ENCODE measurements around the gene SLAMF6. TPM values are rescaled to one million over a fixed set of nuclear protein-coding genes. Genes with fewer than 3 reads are reported as not detected.
A peak's percentile ranks its signal among the peaks of the same experiment; 100 is the strongest.

The SLAMF6 gene
- total and polyA plus RNA-seq, 10 of the 15 experiments (the other 5 are each of a cell fraction or from before 2014, with no cell fraction given): 20.5 to 89.6 (median 36.5) TPM

DNA sequence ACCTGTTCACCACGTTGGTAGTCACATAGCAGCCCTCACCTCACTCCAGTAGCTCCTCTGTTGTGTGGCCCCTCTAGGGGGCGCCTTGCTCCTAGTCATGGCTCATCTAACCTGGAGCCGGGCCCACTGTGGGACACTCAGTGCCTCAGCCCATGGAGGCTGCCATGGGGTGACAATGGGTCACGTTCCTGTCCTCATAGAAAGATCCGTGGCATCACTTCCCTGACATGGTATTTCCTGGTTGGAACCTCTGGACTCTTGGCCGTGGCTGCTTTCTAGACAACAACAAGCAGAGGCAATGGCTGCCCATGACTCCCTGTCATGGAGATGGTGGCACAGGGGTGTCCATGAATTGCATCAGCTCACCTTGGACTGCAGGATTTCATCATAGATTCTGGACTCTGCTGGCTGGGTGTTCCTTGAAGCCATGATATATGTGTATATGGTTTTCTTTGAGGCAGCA is 27.5 kb upstream of the SLAMF6 start:
- CTCF ChIA-PET: interaction anchor here (0.9 to 19.8 kb wide), 12 partner anchors 10 to 125 kb away, joined by 3 to 355 read pairs (median 3); partner anchors contain the start of gene CD84
- H3K9ac ChIP-seq (ENCODE audit: control insufficient read depth, insufficient read depth, low read length): no peak overlapping the region
- DNase-seq (ENCODE audit: low read depth, low spot score) (no peak), ATAC-seq (peak; percentile 14; the same call in 1 of the 3 replicates), FAIRE-seq (no peak)
- H3K4me1 ChIP-seq (ENCODE audit: control insufficient read depth, insufficient read depth, low read length): peaks cover 58% of the 10 kb centered on the region
- POLR2A ChIA-PET: interaction anchor here (1.2 to 5.1 kb wide), 6 partner anchors 9 to 121 kb away, joined by 3 to 76 read pairs (median 21); partner anchors contain the start of gene CD84
- peaks cover 2 to 21% of the 10 kb centered on the region in 2 experiments; a peak in 2 of 4 replicates for H3K36me3 ChIP-seq (ENCODE audit: control insufficient read depth in 2 of 2, insufficient read depth in 2 of 2, low read length in 1 of 2)
- WGBS (ENCODE audit: insufficient coverage, insufficient replicate concordance, low lambda C conversion rate, missing lambda C conversion rate): 74% methylated on average over 6 of the region's 6 CpGs
- no TSS peak for BruUV-seq (replicated peaks)
- H3K4me2 ChIP-seq (ENCODE audit: control insufficient read depth, insufficient read depth): no peak overlapping the region
- intact Hi-C loops (cut with micrococcal nuclease; ENCODE audit: unreplicated experiment) (no loop called here), in situ Hi-C loops (cut with MboI) (no loop called here)
- no peaks in the 10 kb centered on the region for H4K20me1 ChIP-seq (ENCODE audit: control insufficient read depth, insufficient read depth)
- 0 out of 3 replicates have a peak, but pooled peaks cover 1% of the 10 kb centered on the region for H3K9me3 ChIP-seq (replicated peaks; ENCODE audit: control insufficient read depth, insufficient read depth, low read length)
- SMC1A ChIA-PET (ENCODE audit: uncharacterized antibody, unreplicated experiment): interaction anchor here (0.7 to 23.5 kb wide), 8 partner anchors 11 to 125 kb away, joined by 3 to 735 read pairs (median 39); partner anchors contain the start of genes CD84 and SLAMF6
- H3K4me3 ChIP-seq: no peak overlapping the region
- H3K27me3 ChIP-seq (replicated peaks in 1 of 2; ENCODE audit: control insufficient read depth in 2 of 2, insufficient read depth in 2 of 2, low read length in 1 of 2): no peaks in the 10 kb centered on the region
- RAD21 ChIA-PET (ENCODE audit: unreplicated experiment): interaction anchor here (1.0 to 17.2 kb wide), 13 partner anchors 10 to 120 kb away, joined by 3 to 292 read pairs (median 21); partner anchors contain the start of genes CD84 and SLAMF1
- no peaks in the 10 kb centered on the region for H3K79me2 ChIP-seq (ENCODE audit: control insufficient read depth, insufficient read depth, low read length)
- H2AFZ ChIP-seq (ENCODE audit: control insufficient read depth, low read depth, low read length): no peak overlapping the region; the same call in 1 of the 2 replicates
- H3K27ac ChIP-seq (ENCODE audit: control insufficient read depth, insufficient read depth): peak overlapping the region; percentile 98
- TF ChIP-seq POU2F2 (IDR thresholded peaks at IDR 0.05; ENCODE audit: borderline replicate concordance, low read depth, low read length) (no peak), CHD4 (IDR thresholded peaks at IDR 0.05) (no peak), RCOR1 (conservative IDR thresholded peaks at IDR 0.05; ENCODE audit: low read depth, low read length) (no peak), CEBPZ (IDR thresholded peaks at IDR 0.05; ENCODE audit: low read depth, low read length) (no peak), RFX5 (IDR thresholded peaks at IDR 0.05; ENCODE audit: low read depth, low read length) (no peak), TARDBP (IDR thresholded peaks at IDR 0.05; ENCODE audit: borderline replicate concordance) (no peak), ZSCAN29 (IDR thresholded peaks at IDR 0.05) (no peak), NR2C2 (IDR thresholded peaks at IDR 0.05; ENCODE audit: borderline replicate concordance, control insufficient read depth, insufficient read length, low read depth) (no peak), STAT1 (conservative IDR thresholded peaks at IDR 0.05) (no peak), HSF1 (IDR thresholded peaks at IDR 0.05; ENCODE audit: low read depth, low read length) (no peak), NBN (IDR thresholded peaks at IDR 0.05) (no peak), SP1 (IDR thresholded peaks at IDR 0.05; ENCODE audit: low read depth, low read length) (no peak), USF1 (IDR thresholded peaks at IDR 0.05; ENCODE audit: borderline replicate concordance, extremely low read length, insufficient read depth, low read depth, low read length) (no peak), POLR2AphosphoS2 (IDR thresholded peaks at IDR 0.05; ENCODE audit: low read depth, low read length) (no peak)
- TF ChIP-seq, protein P1, sequence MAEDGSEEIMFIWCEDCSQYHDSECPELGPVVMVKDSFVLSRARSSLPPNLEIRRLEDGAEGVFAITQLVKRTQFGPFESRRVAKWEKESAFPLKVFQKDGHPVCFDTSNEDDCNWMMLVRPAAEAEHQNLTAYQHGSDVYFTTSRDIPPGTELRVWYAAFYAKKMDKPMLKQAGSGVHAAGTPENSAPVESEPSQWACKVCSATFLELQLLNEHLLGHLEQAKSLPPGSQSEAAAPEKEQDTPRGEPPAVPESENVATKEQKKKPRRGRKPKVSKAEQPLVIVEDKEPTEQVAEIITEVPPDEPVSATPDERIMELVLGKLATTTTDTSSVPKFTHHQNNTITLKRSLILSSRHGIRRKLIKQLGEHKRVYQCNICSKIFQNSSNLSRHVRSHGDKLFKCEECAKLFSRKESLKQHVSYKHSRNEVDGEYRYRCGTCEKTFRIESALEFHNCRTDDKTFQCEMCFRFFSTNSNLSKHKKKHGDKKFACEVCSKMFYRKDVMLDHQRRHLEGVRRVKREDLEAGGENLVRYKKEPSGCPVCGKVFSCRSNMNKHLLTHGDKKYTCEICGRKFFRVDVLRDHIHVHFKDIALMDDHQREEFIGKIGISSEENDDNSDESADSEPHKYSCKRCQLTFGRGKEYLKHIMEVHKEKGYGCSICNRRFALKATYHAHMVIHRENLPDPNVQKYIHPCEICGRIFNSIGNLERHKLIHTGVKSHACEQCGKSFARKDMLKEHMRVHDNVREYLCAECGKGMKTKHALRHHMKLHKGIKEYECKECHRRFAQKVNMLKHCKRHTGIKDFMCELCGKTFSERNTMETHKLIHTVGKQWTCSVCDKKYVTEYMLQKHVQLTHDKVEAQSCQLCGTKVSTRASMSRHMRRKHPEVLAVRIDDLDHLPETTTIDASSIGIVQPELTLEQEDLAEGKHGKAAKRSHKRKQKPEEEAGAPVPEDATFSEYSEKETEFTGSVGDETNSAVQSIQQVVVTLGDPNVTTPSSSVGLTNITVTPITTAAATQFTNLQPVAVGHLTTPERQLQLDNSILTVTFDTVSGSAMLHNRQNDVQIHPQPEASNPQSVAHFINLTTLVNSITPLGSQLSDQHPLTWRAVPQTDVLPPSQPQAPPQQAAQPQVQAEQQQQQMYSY (CRISPR knock-in tag; IDR thresholded peaks at IDR 0.05): no peak
